H9 (cell line): ENCODE results near the gene ZNF718. TPM values are rescaled to one million over a fixed set of nuclear protein-coding genes. Genes with fewer than 3 reads are reported as not detected.

Experiments
- DNase-seq: peaks from one replicate; pipeline ENCODE4 v3.0.0-alpha.2; 2017
- H2AFZ ChIP-seq: one replicate; pipeline ENCODE4 v1.6.1; 2013; ENCODE audit warnings: mild to moderate bottlenecking, low read length, control low read depth, moderate library complexity
- H2AK5ac ChIP-seq: 2 replicates; pipeline ENCODE4 v1.6.1; 2013; ENCODE audit warnings: low read length, control low read depth, mixed read lengths; ENCODE audit not compliant: insufficient read length
- H2BK120ac ChIP-seq: one replicate; pipeline ENCODE4 v1.6.1; 2013; ENCODE audit warnings: low read depth, mild to moderate bottlenecking, low read length, control low read depth, inconsistent platforms; ENCODE audit not compliant: poor library complexity, severe bottlenecking
- H2BK12ac ChIP-seq: 2 replicates; pipeline ENCODE4 v1.6.1; 2013; ENCODE audit warnings: low read length, control low read depth, mixed read lengths, low read depth; ENCODE audit not compliant: insufficient read length
- H2BK15ac ChIP-seq: 2 replicates; pipeline ENCODE4 v1.6.1; 2013; ENCODE audit warnings: low read depth, low read length, control low read depth
- H2BK20ac ChIP-seq: one replicate; pipeline ENCODE4 v1.6.1; 2013; ENCODE audit warnings: low read depth, mild to moderate bottlenecking, low read length, control low read depth, inconsistent platforms; ENCODE audit not compliant: poor library complexity, severe bottlenecking
- H2BK5ac ChIP-seq: 2 replicates; pipeline ENCODE4 v1.6.1; 2013; ENCODE audit warnings: low read length, control low read depth, mixed read lengths; ENCODE audit not compliant: insufficient read length
- H3K14ac ChIP-seq: 2 replicates; pipeline ENCODE4 v1.6.1; 2013; ENCODE audit warnings: low read length, control low read depth; ENCODE audit not compliant: insufficient read depth
- H3K18ac ChIP-seq: 2 replicates; pipeline ENCODE4 v1.6.1; 2013; ENCODE audit warnings: low read depth, mild to moderate bottlenecking, mixed read lengths, low read length, control low read depth; ENCODE audit not compliant: insufficient read length
- H3K23ac ChIP-seq: 2 replicates; pipeline ENCODE4 v1.6.1; 2013; ENCODE audit warnings: low read length, control low read depth, mixed read lengths, low read depth; ENCODE audit not compliant: insufficient read length
- H3K23me2 ChIP-seq: 2 replicates; pipeline ENCODE4 v1.6.1; 2013; ENCODE audit warnings: low read depth, mild to moderate bottlenecking, mixed read lengths, low read length, control low read depth; ENCODE audit not compliant: insufficient read length, poor library complexity, severe bottlenecking
- H3K27ac ChIP-seq: 2 replicates; pipeline ENCODE4 v1.5.1; 2013; ENCODE audit warnings: low read length, control low read depth, mixed read lengths, low read depth; ENCODE audit not compliant: insufficient read length
- H3K27me3 ChIP-seq: 2 replicates; pipeline ENCODE4 v1.6.1; 2013; ENCODE audit warnings: low read length, control low read depth, inconsistent platforms; ENCODE audit not compliant: insufficient read depth
- H3K4ac ChIP-seq: 2 replicates; pipeline ENCODE4 v1.6.1; 2013; ENCODE audit warnings: low read depth, mild to moderate bottlenecking, control low read depth, inconsistent platforms, low read length, moderate library complexity
- H3K4me1 ChIP-seq: 2 replicates; pipeline ENCODE4 v1.6.1; 2013; ENCODE audit warnings: low read length, control low read depth, inconsistent platforms; ENCODE audit not compliant: insufficient read depth
- H3K4me2 ChIP-seq: 2 replicates; pipeline ENCODE4 v1.6.1; 2013; ENCODE audit warnings: low read length, control low read depth, mixed read lengths; ENCODE audit not compliant: insufficient read length, insufficient read depth
- H3K56ac ChIP-seq: 2 replicates; pipeline ENCODE4 v1.6.1; 2013; ENCODE audit warnings: low read depth, mild to moderate bottlenecking, mixed read lengths, low read length, control low read depth; ENCODE audit not compliant: insufficient read length
- H3K79me1 ChIP-seq: 2 replicates; pipeline ENCODE4 v1.6.1; 2013; ENCODE audit warnings: low read depth, mild to moderate bottlenecking, moderate library complexity, low read length, control low read depth, inconsistent platforms; ENCODE audit not compliant: insufficient read depth, poor library complexity, severe bottlenecking
- H3K79me2 ChIP-seq: 2 replicates; pipeline ENCODE4 v1.6.1; 2013; ENCODE audit warnings: low read length, control low read depth, inconsistent platforms; ENCODE audit not compliant: insufficient read depth
- H3K9ac ChIP-seq: 2 replicates; pipeline ENCODE4 v1.6.1; 2013; ENCODE audit warnings: low read length, control low read depth, mixed read lengths; ENCODE audit not compliant: insufficient read length; ENCODE audit errors: extremely low read depth
- H3K9me3 ChIP-seq: one replicate; pipeline ENCODE4 v1.6.1; 2013; ENCODE audit warnings: low read depth, low read length, inconsistent platforms; ENCODE audit not compliant: control insufficient read depth
- H3T11ph ChIP-seq: one replicate; pipeline ENCODE4 v1.6.1; 2013; ENCODE audit warnings: mild to moderate bottlenecking, low read length, control low read depth, inconsistent platforms
- H4K20me1 ChIP-seq: one replicate; pipeline ENCODE4 v1.6.1; 2013; ENCODE audit not compliant: control insufficient read depth, insufficient read length, insufficient read depth
- H4K5ac ChIP-seq: 2 replicates; pipeline ENCODE4 v1.6.1; 2013; ENCODE audit warnings: low read depth, mild to moderate bottlenecking, mixed read lengths, low read length, control low read depth; ENCODE audit not compliant: insufficient read length
- H4K8ac ChIP-seq: replicated peaks from 2 replicates; pipeline ENCODE4 v1.6.1; 2013; ENCODE audit warnings: low read length, control low read depth, mixed read lengths, low read depth; ENCODE audit not compliant: insufficient read length
- H4K91ac ChIP-seq: 2 replicates; pipeline ENCODE4 v1.6.1; 2013; ENCODE audit warnings: low read depth, mild to moderate bottlenecking, moderate library complexity, mixed read lengths, low read length, control low read depth; ENCODE audit not compliant: insufficient read length
- H3K27ac Mint-ChIP-seq, 3 experiments: 2 replicates in 2 of 3; 3 replicates in 1 of 3; pipeline ENCODE4 v1.8.0; 2020 to 2021; ENCODE audit warnings: mixed read lengths in 3 of 3, mild to moderate bottlenecking in 1 of 3, moderate library complexity in 1 of 3
- H3K27me3 Mint-ChIP-seq: 2 replicates; pipeline ENCODE4 v1.8.0; 2021; ENCODE audit warnings: low read depth, mild to moderate bottlenecking, moderate library complexity, mixed read lengths
- H3K36me3 Mint-ChIP-seq, 3 experiments: 2 replicates in 2 of 3; 3 replicates in 1 of 3; pipeline ENCODE4 v1.8.0; 2020 to 2021; ENCODE audit warnings: low read depth in 3 of 3, mixed read lengths in 3 of 3; ENCODE audit not compliant: insufficient read depth in 1 of 3
- H3K4me1 Mint-ChIP-seq, 2 experiments: 2 replicates each; pipeline ENCODE4 v1.8.0; 2020; ENCODE audit warnings: mixed read lengths in 2 of 2
- H3K4me3 Mint-ChIP-seq, 2 experiments: 2 replicates in 1 of 2; 3 replicates in 1 of 2; pipeline ENCODE4 v1.8.0; 2020 to 2021; ENCODE audit warnings: mild to moderate bottlenecking in 2 of 2, mixed read lengths in 2 of 2, moderate library complexity in 1 of 2
- H3K9me3 Mint-ChIP-seq, 2 experiments: 2 replicates in 1 of 2; 3 replicates in 1 of 2; pipeline ENCODE4 v1.8.0; 2020; ENCODE audit warnings: mild to moderate bottlenecking in 2 of 2, mixed read lengths in 2 of 2, moderate library complexity in 1 of 2
- WGBS: extraction: QIAGEN DNeasy Blood & Tissue Kit; methylation state at CpG from one replicate; pipeline ENCODE4 v1.1.7; 2013; ENCODE audit warnings: missing lambda C conversion rate, low lambda C conversion rate, mixed read lengths; ENCODE audit not compliant: insufficient read length; ENCODE audit errors: extremely low coverage; 5-methylcytosine and 5-hydroxymethylcytosine counted together
- total RNA-seq: library from RNA; stranded (reverse); gene quantifications from 2 replicates; pipeline ENCODE4 v1.2.1, GENCODE V29; 2021
- TF ChIP-seq, protein P1 (sequence below): fragments of 200-600 bp; sonication (generic); conservative IDR thresholded peaks from 3 replicates; pipeline ENCODE4 v1.8.0; 2021; ENCODE audit warnings: antibody characterized with exemption, mild to moderate bottlenecking

Gene ZNF718
- total RNA-seq, 1 experiment from 2014 or later = 12.5 TPM

DNA sequence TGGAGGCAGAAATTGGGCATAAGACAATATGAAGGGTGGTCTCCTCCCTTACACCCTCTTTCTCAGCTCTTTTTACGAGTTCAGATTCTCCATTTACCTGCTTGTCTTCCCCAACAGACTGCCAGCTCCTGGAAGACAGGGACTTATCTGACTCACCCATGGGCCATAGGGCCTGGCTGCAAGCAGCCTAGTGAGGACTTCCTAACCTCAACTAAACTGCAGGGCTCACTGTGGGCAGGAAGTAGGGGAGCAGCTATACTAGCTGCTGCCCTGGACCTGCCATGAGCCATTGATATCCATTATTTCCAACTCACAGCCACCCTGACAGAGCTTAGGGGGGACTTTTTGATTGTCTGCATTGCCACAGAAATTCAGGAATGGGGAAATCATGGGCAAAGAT is 11.5 kb upstream of the ZNF718 start:
- Mint-ChIP-seq H3K4me3 (no peak overlapping the region), H3K27me3 (peaks cover 20% of the 10 kb centered on the region)
- WGBS = no CpG with 5 or more reads among the region's 1 CpG

More for the DNA sequence above, 11.5 kb upstream of the ZNF718 start:
- Histone ChIP-seq H4K91ac (no peak overlapping the region), H3K27me3 (peaks cover 17% of the 10 kb centered on the region; the same call in 1 of the 2 replicates), H2BK12ac (no peak overlapping the region), H2BK120ac (no peak overlapping the region), H4K20me1 (no peaks in the 10 kb centered on the region), H3K27ac (no peak overlapping the region), H2BK20ac (no peak overlapping the region), H3K79me2 (no peaks in the 10 kb centered on the region), H4K8ac (no peak overlapping the region), H3K56ac (no peak overlapping the region), H4K5ac (no peak overlapping the region), H3K4me2 (no peak overlapping the region), H3K23ac (no peak overlapping the region), H3K23me2 (no peaks in the 10 kb centered on the region), H3K9ac (no peak overlapping the region), H3K4ac (no peak overlapping the region), H3K79me1 (no peaks in the 10 kb centered on the region), H2BK15ac (no peak overlapping the region), H3K4me1 (no peaks in the 10 kb centered on the region), H2AK5ac (no peak overlapping the region), H3K9me3 (no peaks in the 10 kb centered on the region), H3T11ph (no peak overlapping the region), H2BK5ac (no peak overlapping the region), H2AFZ (no peak overlapping the region), H3K14ac (no peak overlapping the region), H3K18ac (no peak overlapping the region)
- DNase-seq = no peak
- TF ChIP-seq, protein P1, sequence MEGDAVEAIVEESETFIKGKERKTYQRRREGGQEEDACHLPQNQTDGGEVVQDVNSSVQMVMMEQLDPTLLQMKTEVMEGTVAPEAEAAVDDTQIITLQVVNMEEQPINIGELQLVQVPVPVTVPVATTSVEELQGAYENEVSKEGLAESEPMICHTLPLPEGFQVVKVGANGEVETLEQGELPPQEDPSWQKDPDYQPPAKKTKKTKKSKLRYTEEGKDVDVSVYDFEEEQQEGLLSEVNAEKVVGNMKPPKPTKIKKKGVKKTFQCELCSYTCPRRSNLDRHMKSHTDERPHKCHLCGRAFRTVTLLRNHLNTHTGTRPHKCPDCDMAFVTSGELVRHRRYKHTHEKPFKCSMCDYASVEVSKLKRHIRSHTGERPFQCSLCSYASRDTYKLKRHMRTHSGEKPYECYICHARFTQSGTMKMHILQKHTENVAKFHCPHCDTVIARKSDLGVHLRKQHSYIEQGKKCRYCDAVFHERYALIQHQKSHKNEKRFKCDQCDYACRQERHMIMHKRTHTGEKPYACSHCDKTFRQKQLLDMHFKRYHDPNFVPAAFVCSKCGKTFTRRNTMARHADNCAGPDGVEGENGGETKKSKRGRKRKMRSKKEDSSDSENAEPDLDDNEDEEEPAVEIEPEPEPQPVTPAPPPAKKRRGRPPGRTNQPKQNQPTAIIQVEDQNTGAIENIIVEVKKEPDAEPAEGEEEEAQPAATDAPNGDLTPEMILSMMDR = no peak
- no peak overlapping the region for H3K27ac Mint-ChIP-seq
- H3K36me3 Mint-ChIP-seq = peaks cover 5 to 34% (median 27%) of the 10 kb centered on the region in 3 experiments; a peak in 6 of 7 replicates
- H3K9me3 Mint-ChIP-seq = peaks cover 96% of the 10 kb centered on the region in 2 experiments
- H3K4me1 Mint-ChIP-seq = no peaks in the 10 kb centered on the region
